ENCODE measurements around the gene FUT8.

Gene FUT8

DNA sequence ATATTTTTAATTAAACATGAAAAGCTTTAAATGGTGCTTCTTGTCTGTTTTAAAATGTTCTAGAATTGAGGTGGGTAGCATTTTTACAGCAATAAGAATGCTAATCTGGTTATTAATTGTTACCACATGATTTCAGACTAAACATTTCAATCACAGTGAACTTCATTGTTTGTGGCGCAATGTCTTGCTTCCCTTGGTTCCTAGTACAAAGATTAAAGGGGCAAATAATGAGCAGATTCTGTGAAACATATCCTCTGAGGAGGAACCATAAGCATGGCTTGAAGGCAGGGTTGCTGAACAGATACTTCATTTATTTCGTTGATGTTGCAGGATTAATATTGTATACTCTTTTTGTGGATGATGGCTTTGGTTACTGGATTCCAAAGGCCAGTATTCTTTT, 162.1 kb downstream of the FUT8 start:
- Histone ChIP-seq H3K9me3 (ENCODE audit: severe bottlenecking) (no peaks in the 10 kb centered on the region), H3K4me3 (ENCODE audit: low read depth, low read length) (no peak overlapping the region), H3K36me3 (no peaks in the 10 kb centered on the region), H3K27me3 (ENCODE audit: insufficient read depth, low read depth, severe bottlenecking) (no peaks in the 10 kb centered on the region), H3K27ac (no peak overlapping the region)
- TF ChIP-seq, protein P1, sequence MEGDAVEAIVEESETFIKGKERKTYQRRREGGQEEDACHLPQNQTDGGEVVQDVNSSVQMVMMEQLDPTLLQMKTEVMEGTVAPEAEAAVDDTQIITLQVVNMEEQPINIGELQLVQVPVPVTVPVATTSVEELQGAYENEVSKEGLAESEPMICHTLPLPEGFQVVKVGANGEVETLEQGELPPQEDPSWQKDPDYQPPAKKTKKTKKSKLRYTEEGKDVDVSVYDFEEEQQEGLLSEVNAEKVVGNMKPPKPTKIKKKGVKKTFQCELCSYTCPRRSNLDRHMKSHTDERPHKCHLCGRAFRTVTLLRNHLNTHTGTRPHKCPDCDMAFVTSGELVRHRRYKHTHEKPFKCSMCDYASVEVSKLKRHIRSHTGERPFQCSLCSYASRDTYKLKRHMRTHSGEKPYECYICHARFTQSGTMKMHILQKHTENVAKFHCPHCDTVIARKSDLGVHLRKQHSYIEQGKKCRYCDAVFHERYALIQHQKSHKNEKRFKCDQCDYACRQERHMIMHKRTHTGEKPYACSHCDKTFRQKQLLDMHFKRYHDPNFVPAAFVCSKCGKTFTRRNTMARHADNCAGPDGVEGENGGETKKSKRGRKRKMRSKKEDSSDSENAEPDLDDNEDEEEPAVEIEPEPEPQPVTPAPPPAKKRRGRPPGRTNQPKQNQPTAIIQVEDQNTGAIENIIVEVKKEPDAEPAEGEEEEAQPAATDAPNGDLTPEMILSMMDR (IDR thresholded peaks at IDR 0.05; ENCODE audit: low read depth, low read length), result no peak
- no peak for DNase-seq

DNA sequence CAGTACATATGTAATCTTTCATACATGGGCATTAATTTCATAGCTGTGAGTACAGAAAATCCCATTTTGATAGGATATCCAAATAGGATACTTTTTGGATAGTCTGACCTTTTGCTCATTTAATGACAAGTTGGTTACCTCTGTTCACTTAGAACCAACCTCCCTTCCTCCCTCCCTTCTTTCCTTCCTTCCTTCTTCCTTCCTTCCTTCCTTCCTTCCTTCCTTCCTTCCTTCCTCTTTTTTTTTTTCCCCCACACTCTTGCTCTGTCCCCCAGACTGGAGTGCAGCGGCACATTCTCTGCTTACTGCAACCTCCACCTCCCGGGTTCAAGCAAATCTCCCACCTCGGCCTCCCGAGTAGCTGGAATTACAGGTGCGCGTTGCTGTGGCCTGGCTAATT, 162.9 kb downstream of the FUT8 start:
- TF ChIP-seq, protein P1 (IDR thresholded peaks at IDR 0.05; ENCODE audit: low read depth, low read length), result no peak
- Histone ChIP-seq H3K36me3 (no peaks in the 10 kb centered on the region), H3K27me3 (ENCODE audit: insufficient read depth, low read depth, severe bottlenecking) (no peaks in the 10 kb centered on the region), H3K9me3 (ENCODE audit: severe bottlenecking) (no peaks in the 10 kb centered on the region), H3K27ac (no peak overlapping the region), H3K4me3 (ENCODE audit: low read depth, low read length) (no peak overlapping the region)
- no peak for DNase-seq

DNA sequence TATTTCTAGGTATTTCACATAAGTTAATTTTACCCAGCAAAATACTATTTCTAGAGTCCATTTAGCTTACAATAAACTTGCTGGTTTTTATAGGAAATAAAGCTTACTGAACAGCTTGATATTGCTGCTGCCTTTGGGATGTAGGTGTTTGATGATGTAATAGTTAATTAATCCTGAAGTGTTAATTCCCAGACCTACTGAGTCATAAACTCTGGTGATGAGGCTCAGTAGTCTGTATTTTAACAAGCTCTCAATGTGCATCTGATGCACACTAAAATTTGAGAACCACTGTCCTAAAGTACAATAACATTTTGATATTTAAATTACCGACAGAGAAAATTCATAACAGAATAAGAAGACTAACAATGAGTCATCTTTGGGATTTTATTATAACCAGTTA, 168.4 kb downstream of the FUT8 start:
- H3K4me3 ChIP-seq (ENCODE audit: low read depth, low read length), result no peak overlapping the region
- TF ChIP-seq, protein P1 (IDR thresholded peaks at IDR 0.05; ENCODE audit: low read depth, low read length), result no peak

DNA sequence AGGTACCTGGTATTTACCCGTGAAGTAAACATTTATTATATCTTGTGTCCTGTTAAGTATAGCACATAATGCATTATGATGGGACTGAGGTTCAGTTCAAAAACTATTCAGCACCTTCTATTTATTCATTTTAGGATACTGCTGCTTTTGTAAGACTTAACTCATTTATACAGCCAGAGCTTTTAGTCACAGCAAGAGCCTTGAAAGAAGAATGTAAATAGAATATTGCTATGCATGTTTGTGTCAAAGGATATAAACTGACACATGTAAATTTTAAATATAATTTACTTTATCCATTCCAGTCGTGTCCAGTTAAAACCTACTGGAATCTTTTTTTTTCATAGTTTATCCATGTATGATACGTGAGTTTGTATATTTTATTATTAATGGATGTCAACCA, 168.8 kb downstream of the FUT8 start:
- H3K36me3 ChIP-seq, result no peaks in the 10 kb centered on the region
- no peak for DNase-seq
- no peak overlapping the region for H3K27ac ChIP-seq
- H3K4me3 ChIP-seq (ENCODE audit: low read depth, low read length), result no peak overlapping the region
- no peaks in the 10 kb centered on the region for H3K27me3 ChIP-seq (ENCODE audit: insufficient read depth, low read depth, severe bottlenecking)
- no peaks in the 10 kb centered on the region for H3K9me3 ChIP-seq (ENCODE audit: severe bottlenecking)
- TF ChIP-seq, protein P1 (IDR thresholded peaks at IDR 0.05; ENCODE audit: low read depth, low read length), result no peak

More for the DNA sequence above, 168.4 kb downstream of the FUT8 start:
- Histone ChIP-seq H3K27ac (no peak overlapping the region), H3K9me3 (ENCODE audit: severe bottlenecking) (no peaks in the 10 kb centered on the region), H3K36me3 (no peaks in the 10 kb centered on the region), H3K27me3 (ENCODE audit: insufficient read depth, low read depth, severe bottlenecking) (no peaks in the 10 kb centered on the region)
- no peak for DNase-seq

DNA sequence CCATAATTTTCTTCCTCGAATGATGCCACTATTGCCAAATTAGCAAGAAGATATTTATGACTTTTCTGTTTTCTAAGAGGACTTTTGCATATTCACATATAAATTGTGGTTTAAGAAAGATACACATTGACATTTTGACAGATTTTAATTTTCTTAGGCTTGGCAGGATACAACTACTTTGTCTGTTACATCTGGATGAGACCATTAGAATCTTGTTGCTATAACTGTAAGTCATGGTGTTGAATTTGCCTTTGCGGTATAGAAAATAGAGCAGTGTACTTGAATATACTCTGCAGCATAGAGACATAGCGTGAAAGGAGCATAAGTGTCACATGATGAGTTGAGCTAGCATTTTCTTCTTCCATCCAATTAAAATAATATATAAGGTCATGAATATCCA, 169.3 kb downstream of the FUT8 start:
- no peak overlapping the region for H3K27ac ChIP-seq
- no peak for DNase-seq
- no peaks in the 10 kb centered on the region for H3K36me3 ChIP-seq
- H3K9me3 ChIP-seq (ENCODE audit: severe bottlenecking), result no peaks in the 10 kb centered on the region
- TF ChIP-seq, protein P1 (IDR thresholded peaks at IDR 0.05; ENCODE audit: low read depth, low read length), result no peak
- no peak overlapping the region for H3K4me3 ChIP-seq (ENCODE audit: low read depth, low read length)
- no peaks in the 10 kb centered on the region for H3K27me3 ChIP-seq (ENCODE audit: insufficient read depth, low read depth, severe bottlenecking)

DNA sequence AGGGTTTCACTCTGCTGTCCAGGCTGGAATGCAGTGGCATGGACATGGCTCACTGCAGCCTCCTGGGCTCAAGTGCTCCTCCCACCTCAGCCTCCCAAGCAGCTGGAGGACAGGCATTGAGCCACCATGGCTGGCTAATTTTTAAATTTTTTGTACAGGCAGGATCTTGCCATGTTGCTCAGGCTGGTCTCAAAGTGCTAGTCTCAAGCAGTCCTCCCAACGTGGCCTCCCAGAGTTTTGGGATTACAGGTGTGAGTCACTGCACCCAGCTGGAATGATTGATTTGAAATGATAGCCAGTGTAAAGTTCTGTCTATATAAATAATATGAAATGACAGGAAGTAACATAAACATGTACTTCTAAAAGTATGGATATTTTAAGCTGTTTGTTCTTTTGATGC, 172.7 kb downstream of the FUT8 start:
- TF ChIP-seq, protein P1 (IDR thresholded peaks at IDR 0.05; ENCODE audit: low read depth, low read length), result no peak
- H3K9me3 ChIP-seq (ENCODE audit: severe bottlenecking), result no peaks in the 10 kb centered on the region
- no peak for DNase-seq
- no peaks in the 10 kb centered on the region for H3K27me3 ChIP-seq (ENCODE audit: insufficient read depth, low read depth, severe bottlenecking)
- no peak overlapping the region for H3K4me3 ChIP-seq (ENCODE audit: low read depth, low read length)
- H3K36me3 ChIP-seq, result no peaks in the 10 kb centered on the region
- H3K27ac ChIP-seq, result no peak overlapping the region
